GM19240 (cell line): Measurements from ENCODE around the gene CTSZ.
"Not testable (repeated sequence)": the region's sequence is repeated elsewhere in the genome, so short reads cannot be mapped to it uniquely, and the experiment has no call there.

Experiments
- DNase-seq: peaks from one replicate; pipeline ENCODE4 v3.0.0; 2011; ENCODE audit warnings: low spot score; ENCODE audit not compliant: insufficient read length

The CTSZ gene

GRCh38 chr20:59001068-59001448, 6.0 kb downstream of the CTSZ start:
- DNase-seq = no peak

DNA sequence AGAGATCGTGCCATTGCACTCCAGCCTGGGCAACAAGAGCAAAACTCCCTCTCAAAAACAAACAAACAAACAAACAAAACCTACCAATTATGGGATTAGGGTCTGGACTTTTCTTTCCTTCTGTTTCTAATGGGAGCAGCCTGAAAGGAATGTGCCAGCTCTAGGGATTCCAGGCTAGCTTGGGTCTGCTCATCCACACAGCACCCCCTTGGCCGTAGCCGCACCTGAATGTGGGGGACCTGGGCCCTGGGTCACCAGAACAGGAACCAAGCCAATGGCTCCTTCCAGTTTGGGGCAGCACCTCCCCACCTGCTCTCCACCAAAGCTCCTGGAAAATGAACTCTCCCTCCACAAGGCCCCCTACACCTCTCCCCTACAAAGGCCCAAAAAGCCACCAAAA, 6.7 kb downstream of the CTSZ start:
- DNase-seq = no peak

DNA sequence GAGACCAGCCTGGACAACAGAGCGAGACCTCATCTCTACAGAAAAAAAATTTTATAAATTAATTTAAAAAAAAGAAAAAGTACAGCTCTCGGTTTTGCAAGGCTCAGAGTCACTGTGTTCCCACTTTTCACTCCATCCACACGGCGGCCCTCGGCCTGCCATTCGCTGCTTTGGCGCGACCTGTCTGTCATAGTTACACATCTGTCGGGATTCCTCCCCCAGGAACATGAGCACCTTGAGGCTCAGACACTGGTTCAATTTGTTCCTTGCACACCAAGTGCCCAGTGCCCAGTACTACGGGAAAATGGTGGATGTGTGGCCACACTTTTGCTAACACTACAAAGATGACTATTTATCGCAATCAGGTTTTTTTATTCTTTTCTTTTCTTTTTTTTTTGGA, 8.4 kb downstream of the CTSZ start:
- no peak for DNase-seq

- DNase-seq = no peak
Measured at GRCh38 chr20:58997141-58997770, 9.8 kb downstream of the CTSZ start.

DNA sequence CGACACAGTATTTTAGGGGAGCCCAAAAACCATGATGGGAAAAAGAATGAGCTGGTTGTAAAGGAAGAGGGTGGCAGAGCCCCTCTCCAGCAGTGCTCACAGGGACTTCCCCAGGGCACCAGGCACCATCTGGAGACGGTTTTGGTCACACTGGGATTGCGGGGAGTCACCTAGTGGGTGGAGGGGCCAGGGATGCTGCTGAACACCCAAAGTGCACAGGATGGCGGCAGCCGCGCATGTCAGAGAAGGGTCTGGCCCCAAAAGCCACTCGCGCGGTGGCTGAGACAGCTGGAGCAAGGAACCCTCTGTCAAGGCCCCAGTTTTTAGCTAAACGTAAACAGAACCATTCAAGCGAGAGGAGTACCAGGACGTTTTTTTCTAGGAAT, 10.8 kb downstream of the CTSZ start:
- DNase-seq = no peak

DNA sequence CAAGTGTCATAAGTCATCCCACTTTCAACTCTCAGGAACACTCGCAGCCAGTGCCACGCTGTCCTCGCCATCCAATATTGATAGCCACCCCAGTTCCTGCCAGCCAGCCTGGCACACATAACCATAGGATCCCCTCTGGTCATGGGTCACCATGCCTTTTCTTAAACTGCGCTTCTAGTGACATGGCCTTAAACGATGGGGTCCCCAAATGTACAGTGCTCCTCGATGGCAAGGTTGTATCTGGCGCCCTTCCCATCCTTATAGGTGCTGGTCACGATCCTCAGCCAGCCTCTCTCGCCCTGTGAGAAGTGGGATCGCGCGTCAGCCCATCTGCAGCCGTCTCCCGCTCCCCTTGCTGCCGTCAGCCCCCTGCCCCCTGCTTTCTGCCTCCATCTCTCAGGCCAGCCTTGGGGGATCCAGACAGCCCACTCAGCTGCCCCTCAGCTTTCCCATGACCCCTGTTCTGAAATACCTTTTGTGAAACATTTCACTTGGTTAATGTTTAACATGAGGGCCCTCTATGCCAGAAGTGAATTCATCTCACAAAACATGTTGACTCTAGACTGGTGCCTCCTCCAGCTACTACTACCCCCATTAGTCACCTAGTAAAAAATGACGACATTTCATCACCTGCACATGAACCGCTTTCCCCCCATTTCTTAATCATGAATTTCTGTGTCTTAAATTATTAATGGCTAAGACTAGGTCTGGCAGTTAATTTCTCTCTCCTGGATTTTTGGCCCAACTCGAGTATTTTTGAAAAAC, 11.4 kb downstream of the CTSZ start:
- no peak for DNase-seq

DNA sequence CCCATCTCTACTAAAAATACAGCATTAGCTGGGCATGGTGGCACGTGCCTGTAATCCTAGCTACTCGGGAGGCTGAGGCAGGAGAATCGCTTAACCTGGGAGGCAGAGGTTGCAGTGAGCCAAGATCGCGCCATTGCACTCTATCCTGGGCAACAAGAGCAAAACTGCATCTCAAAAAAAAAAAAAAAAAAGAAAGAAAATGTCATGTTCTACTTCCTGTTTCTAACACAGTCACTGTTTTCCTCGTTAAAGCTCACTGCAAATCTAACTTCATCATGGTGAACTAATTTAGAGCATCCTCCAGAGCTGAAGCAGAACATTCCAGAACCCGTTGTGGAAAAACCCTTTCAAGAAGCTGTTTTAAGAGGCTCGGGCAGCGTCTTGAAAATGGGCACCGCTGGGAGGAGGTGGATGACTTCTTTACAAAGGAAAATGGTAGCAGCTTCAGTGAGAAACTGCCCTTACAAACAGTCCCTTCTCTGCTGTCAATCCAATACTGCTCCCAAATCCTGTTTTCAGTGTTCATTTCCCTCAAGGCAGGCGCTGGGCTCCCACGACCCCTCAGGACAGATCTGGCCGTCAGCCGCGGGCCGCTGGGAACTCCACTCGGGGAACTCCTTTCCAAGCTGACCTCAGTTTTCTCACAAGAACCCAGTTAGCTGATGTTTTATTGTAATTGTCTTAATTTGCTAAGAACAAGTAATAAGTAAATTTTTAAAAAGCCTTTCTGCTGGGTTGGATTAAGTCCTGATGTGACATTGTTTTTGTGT, 12.5 kb downstream of the CTSZ start:
- DNase-seq = no peak

GRCh38 chr20:58993332-58994248, 13.5 kb downstream of the CTSZ start:
- no peak for DNase-seq

DNA sequence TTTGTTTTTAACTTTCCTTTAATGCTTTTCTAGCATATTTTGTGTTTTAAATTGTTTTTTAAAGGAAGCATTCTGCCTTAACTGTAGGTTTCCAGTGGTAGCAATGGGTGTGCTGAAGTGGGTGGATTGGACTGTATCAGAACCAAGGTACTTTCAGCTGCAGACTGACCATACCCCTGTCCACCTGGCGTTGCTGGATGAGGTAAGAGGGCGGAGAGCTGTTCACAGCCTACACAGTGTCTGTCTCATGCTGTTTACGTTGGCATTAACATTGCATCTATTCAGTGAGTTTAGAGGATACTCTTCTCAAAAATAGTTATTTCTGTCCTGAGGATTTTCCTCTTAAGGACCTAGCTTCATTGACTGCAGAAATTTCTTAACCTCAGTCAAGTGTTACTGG, 14.1 kb downstream of the CTSZ start:
- no peak for DNase-seq

GRCh38 chr20:58991715-58992114, 15.3 kb downstream of the CTSZ start:
- no peak for DNase-seq

DNA sequence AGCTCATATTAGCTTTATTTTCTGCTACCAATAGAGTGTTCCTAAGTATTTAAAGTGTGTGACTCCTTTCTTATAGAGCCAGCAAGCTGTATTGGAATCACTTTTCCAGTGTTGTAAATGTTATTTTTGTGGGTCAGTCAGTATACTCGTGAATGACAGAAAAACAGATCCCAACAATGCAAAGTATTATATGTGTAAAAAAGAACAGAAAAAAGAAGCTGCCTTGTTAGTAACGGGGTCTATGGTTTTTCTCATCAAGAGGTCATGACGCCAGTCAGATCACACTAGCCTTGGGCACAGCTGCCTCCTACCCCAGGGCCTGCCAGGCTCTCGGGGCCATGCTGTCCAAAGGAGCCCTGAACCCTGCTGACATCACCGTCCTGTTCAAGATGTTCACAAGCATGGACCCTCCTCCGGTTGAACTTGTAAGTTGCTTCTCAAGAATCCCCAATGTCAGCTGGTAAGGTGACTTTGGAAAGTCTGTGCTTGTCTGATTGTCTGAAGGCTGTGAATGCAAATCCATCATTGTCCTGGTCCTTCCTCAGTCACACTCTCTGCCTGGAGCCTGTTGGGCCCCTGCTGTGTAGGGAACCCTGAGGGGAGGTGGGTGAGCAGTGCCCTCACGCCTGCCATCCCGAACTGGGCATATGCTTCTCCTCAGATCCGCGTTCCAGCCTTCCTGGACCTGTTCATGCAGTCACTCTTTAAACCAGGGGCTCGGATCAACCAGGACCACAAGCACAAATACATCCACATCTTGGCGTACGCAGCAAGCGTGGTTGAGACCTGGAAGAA, 16.2 kb downstream of the CTSZ start:
- no peak for DNase-seq

DNA sequence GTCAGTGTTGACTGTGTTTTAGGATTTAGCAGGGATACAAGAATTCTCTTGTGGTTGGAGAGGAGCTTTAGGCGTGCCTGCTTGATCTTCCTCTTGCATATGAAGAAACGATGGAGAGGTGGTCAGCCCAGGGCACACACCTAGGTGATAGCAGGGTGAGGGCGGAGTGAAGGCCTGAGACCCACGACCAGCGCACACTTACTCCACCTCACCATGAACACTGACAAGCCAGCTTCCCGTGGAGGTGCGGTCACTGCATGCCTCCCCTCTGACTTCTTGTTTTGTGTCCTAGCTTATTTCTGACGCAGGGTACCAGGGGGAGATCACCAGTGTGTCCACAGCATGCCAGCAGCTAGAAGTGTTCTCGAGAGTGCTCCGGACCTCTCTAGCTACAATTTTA, 17.9 kb downstream of the CTSZ start:
- DNase-seq = no peak

GRCh38 chr20:58988565-58988882, 18.5 kb downstream of the CTSZ start:
- DNase-seq = no peak

GRCh38 chr20:58987790-58988564, 19.1 kb downstream of the CTSZ start:
- DNase-seq = no peak

GRCh38 chr20:58986968-58987517, 20.0 kb downstream of the CTSZ start:
- no peak for DNase-seq

DNA sequence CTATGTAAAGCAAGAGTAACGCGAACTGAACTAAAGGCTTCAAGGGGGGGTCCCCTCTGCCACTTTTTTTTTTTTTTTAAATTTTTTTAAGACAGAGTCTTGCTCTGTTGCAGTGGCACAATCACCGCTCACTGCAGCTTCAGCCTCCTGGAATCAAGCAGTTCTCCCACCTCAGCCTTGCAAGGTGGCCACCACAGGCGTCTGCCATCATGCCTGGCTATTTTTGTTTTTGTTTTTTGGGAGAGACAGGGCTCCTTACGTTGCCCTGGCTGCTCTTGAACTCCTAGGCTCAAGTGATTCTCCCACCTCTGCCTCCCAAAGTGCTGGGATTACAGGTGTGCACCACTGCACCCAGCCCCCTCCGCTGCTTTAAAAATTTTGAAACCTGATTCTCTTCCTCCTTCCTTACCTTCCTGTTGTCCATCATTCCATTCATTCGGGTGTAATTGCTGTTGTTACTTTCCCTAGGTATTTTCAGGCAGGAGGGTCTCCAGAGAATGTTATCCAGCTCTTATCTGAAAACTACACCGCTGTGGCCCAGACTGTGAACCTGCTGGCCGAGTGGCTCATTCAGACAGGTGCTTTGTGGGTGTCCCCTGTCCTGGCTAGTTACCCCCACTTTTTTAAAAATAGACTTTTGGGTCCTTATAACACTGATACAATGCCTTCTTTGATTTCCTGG, 20.6 kb downstream of the CTSZ start:
- DNase-seq = no peak

- no peak for DNase-seq
Measured at GRCh38 chr20:58985656-58986055, 21.4 kb downstream of the CTSZ start.

DNA sequence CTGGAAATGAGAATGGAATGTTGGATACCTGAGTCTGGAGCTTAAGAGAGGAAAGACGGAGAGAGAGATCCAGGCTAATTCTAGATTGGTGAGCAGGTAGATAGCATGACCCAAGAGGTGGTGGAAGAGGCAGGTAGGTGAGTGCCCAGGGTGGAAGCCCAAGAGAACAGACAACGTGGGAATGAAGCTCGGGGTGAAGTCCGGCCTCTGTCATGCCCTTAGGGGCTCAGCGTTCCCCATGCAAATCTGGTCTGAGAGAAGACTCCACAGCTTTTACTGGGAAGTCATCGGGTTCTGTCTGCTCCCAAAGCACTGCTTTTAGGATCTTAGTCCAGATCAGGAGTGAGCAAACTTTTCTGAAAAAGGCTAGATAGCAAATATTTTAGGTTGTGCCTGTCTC, 22.4 kb downstream of the CTSZ start:
- no peak for DNase-seq

DNA sequence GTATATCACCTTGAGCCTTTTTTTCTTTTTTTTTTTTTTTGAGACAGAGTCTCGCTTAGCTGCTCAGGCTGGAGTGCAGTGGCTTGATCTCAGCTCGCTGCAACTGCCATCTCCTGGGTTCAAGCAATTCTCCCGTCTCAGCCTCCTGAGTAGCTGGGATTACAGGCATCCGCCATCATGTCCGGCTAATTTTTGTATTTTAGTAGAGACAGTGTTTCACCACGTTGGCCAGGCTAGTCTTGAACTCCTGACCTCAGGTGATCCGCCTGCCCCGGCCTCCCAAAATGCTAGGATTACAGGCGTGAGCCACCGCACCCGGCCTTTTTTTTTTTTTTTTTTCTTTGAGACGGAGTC, 24.0 kb downstream of the CTSZ start:
- not testable (repeated sequence) for DNase-seq
